IMR-90 (cell line): ENCODE results near the gene FGGY. TPM values are rescaled to one million over a fixed set of nuclear protein-coding genes. Genes with fewer than 3 reads are reported as not detected.

Source experiments
- ATAC-seq: fragments of 200-7000 bp; cut with Tn5 transposase; 2 replicates; pipeline ENCODE4 v1.9.1; 2020; ENCODE audit warnings: low read depth, mild to moderate bottlenecking, moderate library complexity
- BruUV-seq: library from RNA; stranded (reverse); fragments of 400-500 nt; replicated peaks from 2 replicates; lab custom pipeline; 2021; lab: Mats Ljungman, UMichigan
- CTCF ChIA-PET: fragments of 300-600 bp; formaldehyde crosslinking; extraction: SDS; loops from one replicate; lab custom pipeline; 2021; ENCODE audit warnings: antibody characterized with exemption; lab: Yijun Ruan, JAX
- POLR2A ChIA-PET: fragments of 300-600 bp; sonication (Branson Sonifier 250); formaldehyde crosslinking; loops from one replicate; lab custom pipeline; 2022; ENCODE audit warnings: antibody characterized with exemption; ENCODE audit not compliant: unreplicated experiment; lab: Charles Lee
- DNase-seq: peaks from one replicate; pipeline ENCODE4 v3.0.0; 2013
- H2AFZ ChIP-seq: replicated peaks from 2 replicates; pipeline ENCODE3; 2013; ENCODE audit warnings: low read length, mild to moderate bottlenecking; ENCODE audit not compliant: poor library complexity
- H2AK5ac ChIP-seq: 2 replicates; pipeline ENCODE4 v1.6.1; 2013; ENCODE audit warnings: low read depth, low read length, inconsistent platforms
- H2AK9ac ChIP-seq: replicated peaks from 2 replicates; pipeline ENCODE3; 2013; ENCODE audit warnings: mild to moderate bottlenecking, low read depth, low read length, moderate library complexity; ENCODE audit not compliant: poor library complexity
- H2BK120ac ChIP-seq: 2 replicates; pipeline ENCODE4 v1.6.1; 2013; ENCODE audit warnings: low read depth, low read length, inconsistent platforms
- H2BK15ac ChIP-seq: 3 replicates; pipeline ENCODE4 v1.6.1; 2013; ENCODE audit warnings: low read depth, low read length, inconsistent platforms
- H2BK20ac ChIP-seq: 2 replicates; pipeline ENCODE4 v1.6.1; 2013; ENCODE audit warnings: low read depth, mild to moderate bottlenecking, inconsistent platforms, low read length, moderate library complexity
- H2BK5ac ChIP-seq: 2 replicates; pipeline ENCODE4 v1.6.1; 2013; ENCODE audit warnings: mild to moderate bottlenecking, low read depth, low read length, inconsistent platforms; ENCODE audit not compliant: poor library complexity, severe bottlenecking
- H3K14ac ChIP-seq: replicated peaks from 2 replicates; pipeline ENCODE4 v1.6.1; 2013; ENCODE audit warnings: low read depth, low read length, inconsistent platforms
- H3K18ac ChIP-seq: 2 replicates; pipeline ENCODE4 v1.6.1; 2013; ENCODE audit warnings: low read depth, low read length, control low read depth
- H3K23ac ChIP-seq: 2 replicates; pipeline ENCODE4 v1.6.1; 2013; ENCODE audit warnings: low read depth, low read length, inconsistent platforms
- H3K27ac ChIP-seq: 2 replicates; pipeline ENCODE4 v1.5.1; 2013; ENCODE audit warnings: mild to moderate bottlenecking, control low read depth, low read length; ENCODE audit not compliant: insufficient read depth
- H3K27me3 ChIP-seq: 2 replicates; pipeline ENCODE4 v1.6.1; 2013; ENCODE audit warnings: low read length; ENCODE audit not compliant: control insufficient read depth, insufficient read depth
- H3K36me3 ChIP-seq: 2 replicates; pipeline ENCODE4 v1.6.1; 2013; ENCODE audit warnings: low read length, mixed read lengths; ENCODE audit not compliant: control insufficient read depth, insufficient read depth
- H3K4ac ChIP-seq: 2 replicates; pipeline ENCODE4 v1.6.1; 2013; ENCODE audit warnings: low read depth, low read length, inconsistent platforms
- H3K4me1 ChIP-seq: 2 replicates; pipeline ENCODE4 v1.6.1; 2013; ENCODE audit warnings: low read length, mixed read lengths; ENCODE audit not compliant: control insufficient read depth, insufficient read depth
- H3K4me2 ChIP-seq: 2 replicates; pipeline ENCODE4 v1.6.1; 2013; ENCODE audit warnings: low read depth, mild to moderate bottlenecking, control low read depth, low read length, moderate library complexity
- H3K4me3 ChIP-seq: 2 replicates; pipeline ENCODE4 v1.5.1; 2013; ENCODE audit warnings: low read depth, mild to moderate bottlenecking, control low read depth, low read length, moderate library complexity; ENCODE audit not compliant: insufficient read depth
- H3K56ac ChIP-seq: 2 replicates; pipeline ENCODE4 v1.6.1; 2013; ENCODE audit warnings: low read length, inconsistent platforms; ENCODE audit not compliant: insufficient read depth; ENCODE audit errors: extremely low read depth
- H3K79me1 ChIP-seq, 2 experiments: 2 replicates each; pipeline ENCODE4 v1.6.1; 2013; ENCODE audit warnings: low read length in 2 of 2, inconsistent platforms in 1 of 2, low read depth in 1 of 2
- H3K9ac ChIP-seq: 2 replicates; pipeline ENCODE4 v1.6.1; 2013; ENCODE audit warnings: low read depth, low read length, control low read depth
- H3K9me1 ChIP-seq: 2 replicates; pipeline ENCODE4 v1.6.1; 2013; ENCODE audit warnings: low read length, inconsistent platforms; ENCODE audit not compliant: insufficient read depth
- H3K9me3 ChIP-seq: 2 replicates; pipeline ENCODE4 v1.6.1; 2013; ENCODE audit warnings: low read length; ENCODE audit not compliant: control insufficient read depth, insufficient read depth
- H4K20me1 ChIP-seq: 2 replicates; pipeline ENCODE4 v1.6.1; 2013; ENCODE audit warnings: low read length, inconsistent platforms; ENCODE audit not compliant: insufficient read depth
- H4K5ac ChIP-seq: 2 replicates; pipeline ENCODE4 v1.6.1; 2013; ENCODE audit warnings: mild to moderate bottlenecking, low read depth, low read length, control low read depth
- H4K8ac ChIP-seq, 2 experiments: 2 replicates each; pipeline ENCODE4 v1.6.1; 2013; ENCODE audit warnings: low read depth in 2 of 2, low read length in 2 of 2, control low read depth in 1 of 2, inconsistent platforms in 1 of 2
- H4K91ac ChIP-seq: 2 replicates; pipeline ENCODE4 v1.6.1; 2013; ENCODE audit warnings: low read depth, low read length, inconsistent platforms; ENCODE audit not compliant: insufficient read depth
- BHLHE40 ChIP-seq: fragments of 150-350 bp; IDR thresholded peaks from 2 replicates; pipeline ENCODE4 v1.6.1; 2016; ENCODE audit warnings: mild to moderate bottlenecking, low read depth, low read length
- CEBPB ChIP-seq: IDR thresholded peaks from 2 replicates; pipeline ENCODE4 v1.6.1; 2012; ENCODE audit warnings: low read depth, low read length, improper control_type of control experiment
- CHD1 ChIP-seq: IDR thresholded peaks from 2 replicates; pipeline ENCODE4 v1.6.1; 2012; ENCODE audit warnings: low read depth, low read length, improper control_type of control experiment
- FOS ChIP-seq: fragments of 150-350 bp; IDR thresholded peaks from 2 replicates; pipeline ENCODE4 v1.6.1; 2016; ENCODE audit warnings: low read depth, low read length
- MAFK ChIP-seq: IDR thresholded peaks from 2 replicates; pipeline ENCODE4 v1.6.1; 2012; ENCODE audit warnings: low read depth, low read length, improper control_type of control experiment
- MXI1 ChIP-seq: IDR thresholded peaks from 2 replicates; pipeline ENCODE4 v1.6.1; 2012; ENCODE audit warnings: low read depth, mild to moderate bottlenecking, low read length, moderate library complexity, borderline replicate concordance
- NFE2L2 ChIP-seq: fragments of 150-350 bp; IDR thresholded peaks from 2 replicates; pipeline ENCODE4 v1.6.1; 2016; ENCODE audit warnings: low read depth, mild to moderate bottlenecking, low read length
- POLR2A ChIP-seq: IDR thresholded peaks from 2 replicates; pipeline ENCODE4 v1.6.1; 2012; ENCODE audit warnings: mild to moderate bottlenecking, low read depth, low read length
- RAD21 ChIP-seq: IDR thresholded peaks from 2 replicates; pipeline ENCODE4 v1.6.1; 2012; ENCODE audit warnings: low read length, improper control_type of control experiment
- RCOR1 ChIP-seq: IDR thresholded peaks from 2 replicates; pipeline ENCODE4 v1.6.1; 2012; ENCODE audit warnings: mild to moderate bottlenecking, low read length, improper control_type of control experiment; ENCODE audit not compliant: insufficient replicate concordance
- RFX5 ChIP-seq: IDR thresholded peaks from 2 replicates; pipeline ENCODE4 v1.8.0; 2012; ENCODE audit warnings: low read depth, mild to moderate bottlenecking, low read length, moderate library complexity
- SMC3 ChIP-seq: fragments of 150-350 bp; IDR thresholded peaks from 2 replicates; pipeline ENCODE4 v1.6.1; 2016; ENCODE audit warnings: low read depth, mild to moderate bottlenecking, antibody characterized with exemption, low read length, moderate library complexity
- dilution Hi-C: fragments of 300-500 bp; cut with HindIII; formaldehyde crosslinking; loops from one replicate; pipeline ENCODE4 v1.14.3; 2018; ENCODE audit warnings: low sequenced_read_pairs; ENCODE audit not compliant: unreplicated experiment
- in situ Hi-C: fragments of 300-500 bp; cut with MboI; formaldehyde crosslinking; loops from 3 replicates; pipeline ENCODE4 v1.14.3; 2019; ENCODE audit warnings: low sequenced_read_pairs, inconsistent platforms, mixed read lengths
- intact Hi-C: fragments of 100-400 bp; cut with micrococcal nuclease; formaldehyde crosslinking; loops from 2 replicates; pipeline ENCODE4 v1.10.0; 2022
- polyA plus RNA-seq, 3 experiments: library from polyadenylated mRNA; depleted of rRNA; stranded (reverse); fragments of >200 nt; gene quantifications; 2 replicates each; pipeline ENCODE4 v1.2.3, GENCODE V29; 2012; ENCODE audit warnings: low replicate concordance in 1 of 3
- total RNA-seq: library from RNA; depleted of rRNA; stranded (reverse); fragments of >200 nt; gene quantifications from 2 replicates; pipeline ENCODE4 v1.2.3, GENCODE V29; 2012
- TF ChIP-seq, protein P1 (sequence below): fragments of 150-350 bp; IDR thresholded peaks from 2 replicates; pipeline ENCODE4 v1.6.1; 2017; ENCODE audit warnings: mild to moderate bottlenecking, antibody characterized with exemption, low read length, low read depth
- TF ChIP-seq, protein P2 (sequence below): fragments of 150-350 bp; IDR thresholded peaks from 2 replicates; pipeline ENCODE4 v1.6.1; 2016; ENCODE audit warnings: low read depth, mild to moderate bottlenecking, low read length, moderate library complexity, borderline replicate concordance
- TF ChIP-seq, protein P3 (sequence below): conservative IDR thresholded peaks from 2 replicates; pipeline ENCODE4 v1.5.1; 2012; ENCODE audit warnings: mild to moderate bottlenecking, low read depth, low read length, improper control_type of control experiment

The FGGY gene
- total and polyA plus RNA-seq, 2 of the 4 experiments (the other 2 are of a cell fraction), result 5.6 to 14.0 TPM

DNA sequence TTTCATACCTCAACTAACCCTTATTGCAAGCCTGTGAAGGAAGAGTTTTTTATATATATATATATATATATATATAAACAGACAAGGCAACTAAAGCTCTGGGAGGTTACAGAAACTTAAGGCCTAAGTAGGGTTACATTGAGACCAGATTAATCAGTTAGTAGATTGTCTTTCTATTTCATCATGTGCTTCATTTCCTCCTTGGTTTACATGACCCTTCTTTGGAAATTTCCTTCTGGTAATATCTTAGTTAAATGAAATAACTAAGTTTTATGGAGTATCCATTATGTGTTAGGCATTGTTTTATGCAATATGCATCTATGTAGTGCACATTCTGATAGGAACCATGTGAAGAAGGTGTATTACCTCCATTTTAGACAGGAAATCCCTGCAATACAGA, 112.7 kb downstream of the FGGY start:
- H3K4me2 ChIP-seq, result no peak overlapping the region
- H4K8ac ChIP-seq, result no peak overlapping the region
- H2AK9ac ChIP-seq, result no peak overlapping the region
- no peaks in the 10 kb centered on the region for H3K9me1 ChIP-seq
- H3K56ac ChIP-seq, result no peak overlapping the region
- H2AK5ac ChIP-seq, result no peak overlapping the region
- no peaks in the 10 kb centered on the region for H3K36me3 ChIP-seq
- H3K9ac ChIP-seq, result no peak overlapping the region
- H3K4me1 ChIP-seq, result peaks cover 3% of the 10 kb centered on the region; the same call in 1 of the 2 replicates
- H3K9me3 ChIP-seq, result peaks cover 2% of the 10 kb centered on the region
- no peak for TF ChIP-seq RFX5
- TF ChIP-seq RCOR1, result no peak
- TF ChIP-seq BHLHE40, result no peak
- TF ChIP-seq, protein P1, sequence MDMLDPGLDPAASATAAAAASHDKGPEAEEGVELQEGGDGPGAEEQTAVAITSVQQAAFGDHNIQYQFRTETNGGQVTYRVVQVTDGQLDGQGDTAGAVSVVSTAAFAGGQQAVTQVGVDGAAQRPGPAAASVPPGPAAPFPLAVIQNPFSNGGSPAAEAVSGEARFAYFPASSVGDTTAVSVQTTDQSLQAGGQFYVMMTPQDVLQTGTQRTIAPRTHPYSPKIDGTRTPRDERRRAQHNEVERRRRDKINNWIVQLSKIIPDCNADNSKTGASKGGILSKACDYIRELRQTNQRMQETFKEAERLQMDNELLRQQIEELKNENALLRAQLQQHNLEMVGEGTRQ, result no peak
- no peak for TF ChIP-seq RAD21
- TF ChIP-seq, protein P2, sequence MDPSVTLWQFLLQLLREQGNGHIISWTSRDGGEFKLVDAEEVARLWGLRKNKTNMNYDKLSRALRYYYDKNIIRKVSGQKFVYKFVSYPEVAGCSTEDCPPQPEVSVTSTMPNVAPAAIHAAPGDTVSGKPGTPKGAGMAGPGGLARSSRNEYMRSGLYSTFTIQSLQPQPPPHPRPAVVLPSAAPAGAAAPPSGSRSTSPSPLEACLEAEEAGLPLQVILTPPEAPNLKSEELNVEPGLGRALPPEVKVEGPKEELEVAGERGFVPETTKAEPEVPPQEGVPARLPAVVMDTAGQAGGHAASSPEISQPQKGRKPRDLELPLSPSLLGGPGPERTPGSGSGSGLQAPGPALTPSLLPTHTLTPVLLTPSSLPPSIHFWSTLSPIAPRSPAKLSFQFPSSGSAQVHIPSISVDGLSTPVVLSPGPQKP, result no peak
- TF ChIP-seq, protein P3, sequence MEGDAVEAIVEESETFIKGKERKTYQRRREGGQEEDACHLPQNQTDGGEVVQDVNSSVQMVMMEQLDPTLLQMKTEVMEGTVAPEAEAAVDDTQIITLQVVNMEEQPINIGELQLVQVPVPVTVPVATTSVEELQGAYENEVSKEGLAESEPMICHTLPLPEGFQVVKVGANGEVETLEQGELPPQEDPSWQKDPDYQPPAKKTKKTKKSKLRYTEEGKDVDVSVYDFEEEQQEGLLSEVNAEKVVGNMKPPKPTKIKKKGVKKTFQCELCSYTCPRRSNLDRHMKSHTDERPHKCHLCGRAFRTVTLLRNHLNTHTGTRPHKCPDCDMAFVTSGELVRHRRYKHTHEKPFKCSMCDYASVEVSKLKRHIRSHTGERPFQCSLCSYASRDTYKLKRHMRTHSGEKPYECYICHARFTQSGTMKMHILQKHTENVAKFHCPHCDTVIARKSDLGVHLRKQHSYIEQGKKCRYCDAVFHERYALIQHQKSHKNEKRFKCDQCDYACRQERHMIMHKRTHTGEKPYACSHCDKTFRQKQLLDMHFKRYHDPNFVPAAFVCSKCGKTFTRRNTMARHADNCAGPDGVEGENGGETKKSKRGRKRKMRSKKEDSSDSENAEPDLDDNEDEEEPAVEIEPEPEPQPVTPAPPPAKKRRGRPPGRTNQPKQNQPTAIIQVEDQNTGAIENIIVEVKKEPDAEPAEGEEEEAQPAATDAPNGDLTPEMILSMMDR, result no peak
- no peak for TF ChIP-seq CEBPB
- no peak for TF ChIP-seq SMC3
- no peak for TF ChIP-seq NFE2L2
- TF ChIP-seq FOS, result no peak
- no peak for TF ChIP-seq CHD1
- no peak for TF ChIP-seq POLR2A
- TF ChIP-seq MAFK, result no peak
- TF ChIP-seq MXI1, result no peak
- H4K91ac ChIP-seq, result no peak overlapping the region
- dilution Hi-C loops (no loop called here), intact Hi-C loops (no loop called here), in situ Hi-C loops (no loop called here)
- ChIA-PET POLR2A (no interaction called here), CTCF (no interaction called here)
- H2BK20ac ChIP-seq, result no peak overlapping the region
- H4K5ac ChIP-seq, result no peak overlapping the region
- H2BK15ac ChIP-seq, result no peak overlapping the region
- no TSS peak for BruUV-seq
- no peak overlapping the region for H3K4ac ChIP-seq
- no peaks in the 10 kb centered on the region for H3K79me1 ChIP-seq
- no peak overlapping the region for H3K23ac ChIP-seq
- H3K27me3 ChIP-seq, result no peaks in the 10 kb centered on the region
- ATAC-seq (no peak), DNase-seq (no peak)
- H2AFZ ChIP-seq, result no peak overlapping the region
- H3K4me3 ChIP-seq, result no peak overlapping the region
- H3K27ac ChIP-seq, result no peak overlapping the region
- no peaks in the 10 kb centered on the region for H4K20me1 ChIP-seq
- H3K14ac ChIP-seq, result peak overlapping the region; percentile 55; the same call in 1 of the 2 replicates
- H2BK120ac ChIP-seq, result no peak overlapping the region
- no peak overlapping the region for H3K18ac ChIP-seq
- no peak overlapping the region for H2BK5ac ChIP-seq
